T-helper 17 cell (primary cell): ENCODE data around the gene SLC12A6. TPM values are rescaled to one million over a fixed set of nuclear protein-coding genes. Genes with fewer than 3 reads are reported as not detected.
A peak's percentile ranks its signal among the peaks of the same experiment; 100 is the strongest.

Experiments
- ATAC-seq: fragments of 150-1000 bp; cut with Tn5 transposase; 2 replicates; pipeline ENCODE4 v1.10.0; 2021; ENCODE audit warnings: mild to moderate bottlenecking, moderate library complexity
- DNase-seq, 3 donors: peaks; one replicate each; pipeline versions ENCODE4 v3.0.0 to v3.0.0-alpha.2; 2020 to 2021
- H3K9me3 ChIP-seq: one replicate; pipeline ENCODE4 v1.7.0; 2013; ENCODE audit warnings: low read length, mild to moderate bottlenecking; ENCODE audit not compliant: control insufficient read depth, poor library complexity, severe bottlenecking
- H3K27ac Mint-ChIP-seq: one replicate; pipeline ENCODE4 v1.8.0; 2022; ENCODE audit warnings: mild to moderate bottlenecking, moderate library complexity, mixed read lengths
- H3K27me3 Mint-ChIP-seq: one replicate; pipeline ENCODE4 v1.8.0; 2022; ENCODE audit warnings: mixed read lengths
- H3K36me3 Mint-ChIP-seq: one replicate; pipeline ENCODE4 v1.8.0; 2022; ENCODE audit warnings: low read depth, mixed read lengths
- H3K4me1 Mint-ChIP-seq: one replicate; pipeline ENCODE4 v1.8.0; 2022; ENCODE audit warnings: mild to moderate bottlenecking, mixed read lengths
- H3K4me3 Mint-ChIP-seq: one replicate; pipeline ENCODE4 v1.8.0; 2022; ENCODE audit warnings: mild to moderate bottlenecking, moderate library complexity, mixed read lengths
- total RNA-seq, 4 donors: library from RNA in 2 of 4; stranded (reverse) in 2 of 4; gene quantifications; one replicate each; pipeline ENCODE4 v1.2.3 and lab custom pipeline; 2022 to 2026

Gene SLC12A6
- total RNA-seq, 2 donors from 2014 or later, result 57.9 to 69.2 TPM

- Mint-ChIP-seq H3K36me3 (peaks cover 10% of the 10 kb centered on the region), H3K4me1 (peaks cover 5% of the 10 kb centered on the region), H3K27ac (no peak overlapping the region), H3K4me3 (no peak overlapping the region), H3K27me3 (no peaks in the 10 kb centered on the region)
- ATAC-seq (no peak), DNase-seq (no peak)
- no peaks in the 10 kb centered on the region for H3K9me3 ChIP-seq
These were observed 85.0 kb downstream of the SLC12A6 start for GRCh38 chr15:34252545-34252944.

- no peak for DNase-seq
- no peaks in the 10 kb centered on the region for H3K9me3 ChIP-seq
- H3K4me3 Mint-ChIP-seq, result no peak overlapping the region
- H3K4me1 Mint-ChIP-seq, result peaks cover 6% of the 10 kb centered on the region
- no peak overlapping the region for H3K27ac Mint-ChIP-seq
- no peak for ATAC-seq
- no peaks in the 10 kb centered on the region for H3K27me3 Mint-ChIP-seq
- H3K36me3 Mint-ChIP-seq, result peaks cover 10% of the 10 kb centered on the region
These were observed 89.4 kb downstream of the SLC12A6 start for GRCh38 chr15:34248190-34248589.

GRCh38 chr15:34246276-34246976, 91.2 kb downstream of the SLC12A6 start:
- ATAC-seq (no peak), DNase-seq (no peak)
- Mint-ChIP-seq H3K4me3 (peak overlapping the region; percentile 49), H3K27me3 (no peaks in the 10 kb centered on the region), H3K4me1 (peaks cover 6% of the 10 kb centered on the region), H3K27ac (peak overlapping the region; percentile 32), H3K36me3 (peaks cover 10% of the 10 kb centered on the region)
- H3K9me3 ChIP-seq, result no peaks in the 10 kb centered on the region

GRCh38 chr15:34243226-34243625, 94.4 kb downstream of the SLC12A6 start:
- Mint-ChIP-seq H3K36me3 (peaks cover 6% of the 10 kb centered on the region), H3K4me1 (peaks cover 4% of the 10 kb centered on the region), H3K27ac (no peak overlapping the region), H3K27me3 (no peaks in the 10 kb centered on the region), H3K4me3 (no peak overlapping the region)
- DNase-seq, result no peak
- no peak for ATAC-seq
- H3K9me3 ChIP-seq, result no peaks in the 10 kb centered on the region

GRCh38 chr15:34242331-34242710, 95.3 kb downstream of the SLC12A6 start:
- no peaks in the 10 kb centered on the region for H3K27me3 Mint-ChIP-seq
- ATAC-seq (no peak), DNase-seq (no peak)
- H3K9me3 ChIP-seq, result no peaks in the 10 kb centered on the region
- peaks cover 4% of the 10 kb centered on the region for H3K4me1 Mint-ChIP-seq
- no peak overlapping the region for H3K27ac Mint-ChIP-seq
- peaks cover 4% of the 10 kb centered on the region for H3K36me3 Mint-ChIP-seq
- no peak overlapping the region for H3K4me3 Mint-ChIP-seq

- peak; percentile 90 for ATAC-seq
- Mint-ChIP-seq H3K27ac (no peak overlapping the region), H3K27me3 (no peaks in the 10 kb centered on the region), H3K4me3 (no peak overlapping the region), H3K4me1 (peaks cover 4% of the 10 kb centered on the region), H3K36me3 (peaks cover 4% of the 10 kb centered on the region)
- DNase-seq, result peak in 1 of 3 donors; percentile 22
- H3K9me3 ChIP-seq, result no peaks in the 10 kb centered on the region
These were observed 95.9 kb downstream of the SLC12A6 start for GRCh38 chr15:34241376-34242330.

GRCh38 chr15:34240537-34240936, 97.0 kb downstream of the SLC12A6 start:
- DNase-seq (no peak), ATAC-seq (no peak)
- Mint-ChIP-seq H3K36me3 (peaks cover 4% of the 10 kb centered on the region), H3K27ac (no peak overlapping the region), H3K4me1 (peaks cover 4% of the 10 kb centered on the region), H3K27me3 (no peaks in the 10 kb centered on the region), H3K4me3 (no peak overlapping the region)
- no peaks in the 10 kb centered on the region for H3K9me3 ChIP-seq

GRCh38 chr15:34239151-34239808, 98.3 kb downstream of the SLC12A6 start:
- Mint-ChIP-seq H3K27me3 (no peaks in the 10 kb centered on the region), H3K36me3 (peaks cover 1% of the 10 kb centered on the region), H3K27ac (peak overlapping the region; percentile 41), H3K4me1 (peaks cover 2% of the 10 kb centered on the region), H3K4me3 (no peak overlapping the region)
- ATAC-seq (no peak), DNase-seq (no peak)
- no peaks in the 10 kb centered on the region for H3K9me3 ChIP-seq

- ATAC-seq, result no peak
- H3K27me3 Mint-ChIP-seq, result no peaks in the 10 kb centered on the region
- peak overlapping the region; percentile 78 for H3K27ac Mint-ChIP-seq
- H3K4me1 Mint-ChIP-seq, result no peaks in the 10 kb centered on the region
- peaks cover 3% of the 10 kb centered on the region for H3K36me3 Mint-ChIP-seq
- H3K4me3 Mint-ChIP-seq, result no peak overlapping the region
- DNase-seq, result no peak
- no peaks in the 10 kb centered on the region for H3K9me3 ChIP-seq
These were observed 104.0 kb downstream of the SLC12A6 start for GRCh38 chr15:34233614-34234013.

- Mint-ChIP-seq H3K4me1 (peaks cover 19% of the 10 kb centered on the region), H3K27me3 (no peaks in the 10 kb centered on the region), H3K27ac (peak overlapping the region; percentile 95), H3K36me3 (peaks cover 8% of the 10 kb centered on the region), H3K4me3 (peak overlapping the region; percentile 84)
- no peak for DNase-seq
- H3K9me3 ChIP-seq, result no peaks in the 10 kb centered on the region
- ATAC-seq, result no peak
These were observed 113.5 kb downstream of the SLC12A6 start for GRCh38 chr15:34223904-34224596.

- no peaks in the 10 kb centered on the region for H3K9me3 ChIP-seq
- ATAC-seq (no peak), DNase-seq (no peak)
- Mint-ChIP-seq H3K4me3 (no peak overlapping the region), H3K27ac (no peak overlapping the region), H3K27me3 (peaks cover 6% of the 10 kb centered on the region), H3K36me3 (no peaks in the 10 kb centered on the region), H3K4me1 (no peaks in the 10 kb centered on the region)
These were observed 119.9 kb downstream of the SLC12A6 start for GRCh38 chr15:34217587-34218225.

GRCh38 chr15:34216527-34217270, 120.9 kb downstream of the SLC12A6 start:
- no peak for ATAC-seq
- no peaks in the 10 kb centered on the region for H3K36me3 Mint-ChIP-seq
- H3K27ac Mint-ChIP-seq, result no peak overlapping the region
- H3K27me3 Mint-ChIP-seq, result peaks cover 10% of the 10 kb centered on the region
- no peak overlapping the region for H3K4me3 Mint-ChIP-seq
- H3K4me1 Mint-ChIP-seq, result no peaks in the 10 kb centered on the region
- DNase-seq, result no peak
- H3K9me3 ChIP-seq, result no peaks in the 10 kb centered on the region
